OCI-LY7 (cell line): ENCODE measurements around the gene NOL4L. TPM values are rescaled to one million over a fixed set of nuclear protein-coding genes. Genes with fewer than 3 reads are reported as not detected.

ENCODE experiments used
- BruUV-seq: library from RNA; stranded (reverse); fragments of 400-500 nt; replicated peaks from 2 replicates; lab custom pipeline; 2021; lab: Mats Ljungman, UMichigan
- CTCF ChIA-PET: fragments of 300-600 bp; sonication (Branson Sonifier 250); formaldehyde crosslinking; loops from one replicate; lab custom pipeline; 2022; ENCODE audit warnings: antibody characterized with exemption; ENCODE audit not compliant: unreplicated experiment; lab: Charles Lee
- POLR2A ChIA-PET: fragments of 300-600 bp; sonication (Branson Sonifier 250); formaldehyde crosslinking; loops from one replicate; lab custom pipeline; 2022; ENCODE audit warnings: antibody characterized with exemption; lab: Charles Lee
- DNase-seq: peaks from one replicate; pipeline ENCODE4 v3.0.0-alpha.2; 2015; ENCODE audit warnings: low spot score
- H2AFZ ChIP-seq: fragments of 200-600 bp; sonication (generic), shearing (Covaris generic); 2 replicates; pipeline ENCODE4 v1.6.1; 2014; ENCODE audit warnings: mild to moderate bottlenecking, antibody characterized with exemption, low read length, moderate library complexity
- H3K27ac ChIP-seq: fragments of 200-600 bp; sonication (generic); 2 replicates; pipeline ENCODE4 v1.5.1; 2014; ENCODE audit warnings: mixed run types, low read depth, mild to moderate bottlenecking, moderate library complexity, low read length, inconsistent platforms; ENCODE audit not compliant: poor library complexity, severe bottlenecking
- H3K36me3 ChIP-seq: fragments of 200-600 bp; sonication (generic); 2 replicates; pipeline ENCODE4 v1.6.1; 2014; ENCODE audit warnings: mild to moderate bottlenecking, antibody characterized with exemption, low read length, moderate library complexity, mixed read lengths; ENCODE audit not compliant: insufficient read depth
- H3K4me1 ChIP-seq: fragments of 200-600 bp; sonication (generic); 2 replicates; pipeline ENCODE4 v1.5.1; 2014; ENCODE audit warnings: mild to moderate bottlenecking, low read length; ENCODE audit not compliant: insufficient read depth, poor library complexity, severe bottlenecking
- H3K4me2 ChIP-seq: fragments of 200-600 bp; sonication (generic); 2 replicates; pipeline ENCODE4 v1.6.1; 2014; ENCODE audit warnings: mild to moderate bottlenecking, low read length
- H3K4me3 ChIP-seq: fragments of 200-600 bp; sonication (generic); 2 replicates; pipeline ENCODE4 v1.5.1; 2014; ENCODE audit warnings: mild to moderate bottlenecking, low read depth, low read length; ENCODE audit not compliant: poor library complexity, severe bottlenecking
- H3K79me2 ChIP-seq: fragments of 200-600 bp; sonication (generic); 2 replicates; pipeline ENCODE4 v1.6.1; 2016; ENCODE audit warnings: low read depth, mild to moderate bottlenecking, low read length, moderate library complexity, mixed read lengths; ENCODE audit not compliant: insufficient read depth
- H3K9me2 ChIP-seq: fragments of 200-600 bp; sonication (generic); 2 replicates; pipeline ENCODE4 v1.6.1; 2016; ENCODE audit warnings: mild to moderate bottlenecking, low read length, mixed read lengths; ENCODE audit not compliant: insufficient read depth
- H3K9me3 ChIP-seq: fragments of 200-600 bp; sonication (generic); 2 replicates; pipeline ENCODE4 v1.6.1; 2014; ENCODE audit warnings: mild to moderate bottlenecking, mixed run types, low read length, mixed read lengths
- H4K20me1 ChIP-seq: fragments of 200-600 bp; sonication (generic); 2 replicates; pipeline ENCODE4 v1.6.1; 2014; ENCODE audit warnings: mild to moderate bottlenecking, antibody characterized with exemption, low read length, moderate library complexity, mixed read lengths; ENCODE audit not compliant: insufficient read depth
- EZH2phosphoT487 ChIP-seq: fragments of 200-600 bp; sonication (generic); IDR thresholded peaks from 2 replicates; pipeline ENCODE4 v1.6.1; 2018; ENCODE audit warnings: low read depth, borderline replicate concordance, mild to moderate bottlenecking, mixed run types, antibody characterized with exemption, low read length, moderate library complexity, mixed read lengths
- intact Hi-C: fragments of 100-400 bp; cut with micrococcal nuclease; formaldehyde crosslinking; loops from one replicate; pipeline ENCODE4 v1.10.0; 2022; ENCODE audit not compliant: unreplicated experiment
- total RNA-seq, 2 experiments: library from RNA; depleted of rRNA in 1 of 2; stranded (reverse); fragments of >200 nt in 1 of 2; shearing (Covaris generic) in 1 of 2; gene quantifications; 2 replicates each; pipeline ENCODE4 v1.2.3, GENCODE V29; 2014 to 2022
- TF ChIP-seq, protein P1 (sequence below): fragments of 200-600 bp; sonication (generic); conservative IDR thresholded peaks from 2 replicates; pipeline ENCODE4 v1.5.1; 2014; ENCODE audit warnings: mild to moderate bottlenecking, antibody characterized with exemption, low read length, moderate library complexity, mixed read lengths

NOL4L gene
- total RNA-seq, 2 experiments from 2014 or later: 3.9 to 4.2 TPM

DNA sequence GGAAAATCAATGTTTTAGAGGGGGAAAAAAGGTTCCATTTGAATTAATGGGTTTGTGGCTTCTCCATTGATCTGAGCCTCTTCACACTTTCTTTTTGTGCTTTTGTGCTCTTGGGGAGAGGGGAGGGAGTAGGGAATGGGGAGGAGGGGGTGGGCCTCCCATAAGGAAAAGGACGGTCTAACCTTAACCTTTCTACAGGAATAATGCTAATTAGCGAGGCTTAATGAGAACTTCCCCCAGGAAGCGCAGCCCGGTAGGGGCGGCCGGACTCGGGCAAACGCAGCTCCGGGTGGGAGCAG, 103.0 kb downstream of the NOL4L start:
- no peaks in the 10 kb centered on the region for H4K20me1 ChIP-seq
- no peak overlapping the region for H3K4me3 ChIP-seq
- H3K36me3 ChIP-seq: no peaks in the 10 kb centered on the region
- intact Hi-C loops: no loop called here
- peak overlapping the region; percentile 63; the same call in 1 of the 2 replicates for H3K4me2 ChIP-seq
- no peak for DNase-seq
- no TSS peak for BruUV-seq
- CTCF ChIA-PET: no interaction called here
- no peaks in the 10 kb centered on the region for H3K79me2 ChIP-seq
- no peak for TF ChIP-seq EZH2phosphoT487
- TF ChIP-seq, protein P1, sequence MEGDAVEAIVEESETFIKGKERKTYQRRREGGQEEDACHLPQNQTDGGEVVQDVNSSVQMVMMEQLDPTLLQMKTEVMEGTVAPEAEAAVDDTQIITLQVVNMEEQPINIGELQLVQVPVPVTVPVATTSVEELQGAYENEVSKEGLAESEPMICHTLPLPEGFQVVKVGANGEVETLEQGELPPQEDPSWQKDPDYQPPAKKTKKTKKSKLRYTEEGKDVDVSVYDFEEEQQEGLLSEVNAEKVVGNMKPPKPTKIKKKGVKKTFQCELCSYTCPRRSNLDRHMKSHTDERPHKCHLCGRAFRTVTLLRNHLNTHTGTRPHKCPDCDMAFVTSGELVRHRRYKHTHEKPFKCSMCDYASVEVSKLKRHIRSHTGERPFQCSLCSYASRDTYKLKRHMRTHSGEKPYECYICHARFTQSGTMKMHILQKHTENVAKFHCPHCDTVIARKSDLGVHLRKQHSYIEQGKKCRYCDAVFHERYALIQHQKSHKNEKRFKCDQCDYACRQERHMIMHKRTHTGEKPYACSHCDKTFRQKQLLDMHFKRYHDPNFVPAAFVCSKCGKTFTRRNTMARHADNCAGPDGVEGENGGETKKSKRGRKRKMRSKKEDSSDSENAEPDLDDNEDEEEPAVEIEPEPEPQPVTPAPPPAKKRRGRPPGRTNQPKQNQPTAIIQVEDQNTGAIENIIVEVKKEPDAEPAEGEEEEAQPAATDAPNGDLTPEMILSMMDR: no peak
- POLR2A ChIA-PET: interaction anchor here (0.6 kb wide), 1 partner anchor 701 kb away, joined by 4 read pairs; no protein-coding TSS in a partner anchor
- H3K27ac ChIP-seq: no peak overlapping the region
- H3K4me1 ChIP-seq: peaks cover 20% of the 10 kb centered on the region
- no peak overlapping the region for H2AFZ ChIP-seq
- H3K9me3 ChIP-seq: no peaks in the 10 kb centered on the region
- H3K9me2 ChIP-seq: no peaks in the 10 kb centered on the region

DNA sequence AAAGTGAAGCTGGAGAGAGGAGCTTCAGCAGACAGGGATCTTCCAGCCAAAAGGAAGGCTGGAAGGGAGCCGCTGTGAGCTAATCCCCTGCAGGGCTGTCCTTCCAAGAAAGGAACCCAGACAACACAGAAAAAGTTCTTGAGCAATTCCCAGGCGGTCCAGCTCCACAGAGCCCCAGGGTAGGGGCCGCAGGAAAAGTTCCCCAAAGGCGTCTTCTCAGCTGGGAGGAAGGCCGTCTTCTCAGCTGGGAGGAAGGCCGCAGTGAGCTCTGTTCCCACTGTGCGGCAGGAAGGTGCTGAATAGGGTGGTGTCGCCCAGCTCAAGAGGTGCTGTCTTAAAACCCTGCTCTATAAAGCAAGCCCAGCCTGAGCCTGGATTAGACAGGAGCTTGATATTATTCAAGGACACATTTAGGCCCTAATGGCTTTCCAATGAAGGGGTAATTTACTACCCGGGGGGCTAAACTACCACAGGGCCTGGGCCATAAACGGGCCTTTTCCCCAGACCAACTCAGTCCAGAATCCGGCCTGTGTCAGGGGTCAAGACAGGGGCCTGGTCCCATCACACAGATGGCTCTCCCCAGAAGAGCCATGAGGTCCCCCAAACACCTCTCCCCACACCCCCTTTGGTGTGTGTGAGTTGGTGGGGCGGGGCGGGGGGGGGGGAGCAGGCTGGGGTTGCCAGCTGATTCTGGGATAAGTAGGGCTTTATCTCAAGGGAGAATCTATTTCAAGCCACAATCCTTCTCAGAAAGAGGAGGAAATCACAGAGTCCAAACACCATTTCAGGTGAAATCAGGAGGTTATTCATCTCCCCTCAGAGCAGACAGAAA, 103.6 kb downstream of the NOL4L start:
- DNase-seq: no peak
- TF ChIP-seq, protein P1: no peak
- TF ChIP-seq EZH2phosphoT487: no peak
- ChIA-PET CTCF (interaction anchor here (0.6 kb wide), 1 partner anchor 33 kb away, joined by 3 read pairs; no protein-coding TSS in a partner anchor), POLR2A (interaction anchor here (0.6 kb wide), 1 partner anchor 700 kb away, joined by 4 read pairs; no protein-coding TSS in a partner anchor)
- Histone ChIP-seq H3K27ac (no peak overlapping the region), H3K4me3 (no peak overlapping the region), H4K20me1 (no peaks in the 10 kb centered on the region), H2AFZ (no peak overlapping the region), H3K36me3 (no peaks in the 10 kb centered on the region), H3K4me2 (no peak overlapping the region), H3K9me3 (no peaks in the 10 kb centered on the region), H3K79me2 (no peaks in the 10 kb centered on the region), H3K4me1 (peaks cover 20% of the 10 kb centered on the region), H3K9me2 (no peaks in the 10 kb centered on the region)
- no TSS peak for BruUV-seq
- intact Hi-C loops: no loop called here
